Natural killer cell (primary cell): ENCODE measurements around the gene NAA60. TPM values are rescaled to one million over a fixed set of nuclear protein-coding genes. Genes with fewer than 3 reads are reported as not detected.
"Not testable (repeated sequence)": the region's sequence is repeated elsewhere in the genome, so short reads cannot be mapped to it uniquely, and the experiment has no call there.

ENCODE experiments used
- ATAC-seq, 3 donors: fragments of 150-1000 bp in 2 of 3; fragments of 200-7000 bp in 1 of 3; cut with Tn5 transposase; 1 replicate in 1 of 3; 2 replicates in 2 of 3; pipeline ENCODE4 v1.10.0; 2021; ENCODE audit warnings: mild to moderate bottlenecking in 2 of 3, moderate library complexity in 2 of 3
- DNase-seq, 2 donors: peaks; one replicate each; pipeline versions ENCODE4 v3.0.0 to v3.0.0-alpha.2; 2013 to 2021; ENCODE audit warnings: mixed read lengths in 1 of 2
- H3K27ac ChIP-seq: one replicate; pipeline ENCODE4 v1.5.1; 2013; ENCODE audit warnings: mild to moderate bottlenecking, low read length
- H3K27me3 ChIP-seq: one replicate; pipeline ENCODE4 v1.6.1; 2013; ENCODE audit warnings: low read length; ENCODE audit not compliant: control insufficient read depth, insufficient read depth
- H3K36me3 ChIP-seq: one replicate; pipeline ENCODE4 v1.6.1; 2013; ENCODE audit warnings: low read length; ENCODE audit not compliant: control insufficient read depth, insufficient read depth
- H3K4me1 ChIP-seq: one replicate; pipeline ENCODE4 v1.6.1; 2013; ENCODE audit warnings: low read length; ENCODE audit not compliant: control insufficient read depth, insufficient read depth
- H3K4me3 ChIP-seq: one replicate; pipeline ENCODE4 v1.5.1; 2013; ENCODE audit warnings: low read length
- H3K9me3 ChIP-seq: one replicate; pipeline ENCODE4 v1.6.1; 2013; ENCODE audit warnings: low read length; ENCODE audit not compliant: control insufficient read depth, insufficient read depth
- H3K27ac Mint-ChIP-seq, 2 donors: one replicate each; pipeline ENCODE4 v1.8.0; 2022; ENCODE audit warnings: mild to moderate bottlenecking in 2 of 2, mixed read lengths in 2 of 2, moderate library complexity in 1 of 2
- H3K27me3 Mint-ChIP-seq, 2 donors: one replicate each; pipeline ENCODE4 v1.8.0; 2022; ENCODE audit warnings: low read depth in 2 of 2, mixed read lengths in 2 of 2
- H3K36me3 Mint-ChIP-seq: one replicate; pipeline ENCODE4 v1.8.0; 2022; ENCODE audit warnings: mixed read lengths
- H3K4me1 Mint-ChIP-seq, 2 donors: one replicate each; pipeline ENCODE4 v1.8.0; 2022; ENCODE audit warnings: mixed read lengths in 2 of 2
- H3K4me3 Mint-ChIP-seq: one replicate; pipeline ENCODE4 v1.8.0; 2022; ENCODE audit warnings: mild to moderate bottlenecking, moderate library complexity, mixed read lengths
- H3K9me3 Mint-ChIP-seq, 2 donors: one replicate each; pipeline ENCODE4 v1.8.0; 2022; ENCODE audit warnings: mixed read lengths in 2 of 2
- WGBS: methylation state at CpG from one replicate; pipeline ENCODE4 v1.1.7; 2013; ENCODE audit warnings: missing lambda C conversion rate; ENCODE audit not compliant: insufficient coverage; 5-methylcytosine and 5-hydroxymethylcytosine counted together
- intact Hi-C: fragments of 100-400 bp; cut with micrococcal nuclease; formaldehyde crosslinking; loops from one replicate; pipeline ENCODE4 v1.14.2; 2022
- total RNA-seq, 4 donors: library from RNA; stranded (reverse); fragments of 120-200 nt in 1 of 4; gene quantifications; one replicate each; pipeline versions ENCODE4 v1.2.3 to v1.2.4, GENCODE V29; 2013 to 2022
- TF ChIP-seq, protein P1 (sequence below): fragments of 200-600 bp; IDR thresholded peaks from one replicate; pipeline ENCODE4 v1.8.0; 2022; ENCODE audit warnings: antibody characterized with exemption

The NAA60 gene
- total RNA-seq, 3 donors from 2014 or later (not counting 1 experiment from before 2014, with no cell fraction given), result 45.1 to 69.0 (median 58.9) TPM

DNA sequence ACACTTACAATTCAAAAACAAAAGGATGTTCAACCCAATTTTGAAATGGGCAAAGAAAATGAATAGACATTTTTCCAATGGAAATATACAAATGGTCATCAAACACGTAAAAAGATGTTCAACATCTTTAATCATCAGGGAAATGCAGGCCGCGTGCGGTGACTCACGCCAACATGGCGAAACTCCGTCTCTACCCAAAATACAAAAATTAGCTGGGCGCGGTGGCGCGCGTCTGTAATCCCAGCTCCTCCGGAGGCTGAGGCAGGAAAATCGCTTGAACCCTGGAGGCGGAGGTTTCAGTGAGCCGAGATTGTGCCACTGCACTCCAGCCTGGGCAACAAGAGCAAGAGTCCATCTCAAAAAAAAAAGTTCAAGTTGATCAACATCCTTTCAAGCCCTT is 55.5 kb downstream of the NAA60 start:
- Mint-ChIP-seq H3K9me3 (no peaks in the 10 kb centered on the region), H3K4me1 (peaks cover 25 to 38% of the 10 kb centered on the region in 2 donors), H3K36me3 (no peaks in the 10 kb centered on the region), H3K27me3 (no peaks in the 10 kb centered on the region), H3K27ac (peak overlapping the region; percentile 87 to 92), H3K4me3 (no peak overlapping the region)
- no peak for DNase-seq
- intact Hi-C loops, result no loop called here
- Histone ChIP-seq H3K4me3 (no peak overlapping the region), H3K27me3 (no peaks in the 10 kb centered on the region), H3K36me3 (no peaks in the 10 kb centered on the region), H3K27ac (no peak overlapping the region), H3K9me3 (no peaks in the 10 kb centered on the region), H3K4me1 (peaks cover 40% of the 10 kb centered on the region)
- ATAC-seq, result no peak
- WGBS, result 98% methylated on average over 16 of the region's 16 CpGs
- TF ChIP-seq, protein P1, sequence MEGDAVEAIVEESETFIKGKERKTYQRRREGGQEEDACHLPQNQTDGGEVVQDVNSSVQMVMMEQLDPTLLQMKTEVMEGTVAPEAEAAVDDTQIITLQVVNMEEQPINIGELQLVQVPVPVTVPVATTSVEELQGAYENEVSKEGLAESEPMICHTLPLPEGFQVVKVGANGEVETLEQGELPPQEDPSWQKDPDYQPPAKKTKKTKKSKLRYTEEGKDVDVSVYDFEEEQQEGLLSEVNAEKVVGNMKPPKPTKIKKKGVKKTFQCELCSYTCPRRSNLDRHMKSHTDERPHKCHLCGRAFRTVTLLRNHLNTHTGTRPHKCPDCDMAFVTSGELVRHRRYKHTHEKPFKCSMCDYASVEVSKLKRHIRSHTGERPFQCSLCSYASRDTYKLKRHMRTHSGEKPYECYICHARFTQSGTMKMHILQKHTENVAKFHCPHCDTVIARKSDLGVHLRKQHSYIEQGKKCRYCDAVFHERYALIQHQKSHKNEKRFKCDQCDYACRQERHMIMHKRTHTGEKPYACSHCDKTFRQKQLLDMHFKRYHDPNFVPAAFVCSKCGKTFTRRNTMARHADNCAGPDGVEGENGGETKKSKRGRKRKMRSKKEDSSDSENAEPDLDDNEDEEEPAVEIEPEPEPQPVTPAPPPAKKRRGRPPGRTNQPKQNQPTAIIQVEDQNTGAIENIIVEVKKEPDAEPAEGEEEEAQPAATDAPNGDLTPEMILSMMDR, result no peak

GRCh38 chr16:3501412-3501761 is 57.9 kb downstream of the NAA60 start:
- Histone ChIP-seq H3K27ac (peak overlapping the region; percentile 33), H3K4me3 (peak overlapping the region; percentile 62), H3K4me1 (peaks cover 40% of the 10 kb centered on the region)
- peaks cover 25 to 38% of the 10 kb centered on the region in 2 donors for H3K4me1 Mint-ChIP-seq
- not testable (repeated sequence) for H3K36me3 ChIP-seq, H3K27me3 Mint-ChIP-seq, H3K27me3 ChIP-seq, H3K9me3 ChIP-seq, DNase-seq, H3K36me3 Mint-ChIP-seq, ATAC-seq, H3K9me3 Mint-ChIP-seq
- peak overlapping the region; percentile 87 to 92 for H3K27ac Mint-ChIP-seq
- intact Hi-C loops, result loop anchor here (2.0 kb wide), 1 partner anchor 319 kb away; no protein-coding TSS in a partner anchor
- peak overlapping the region; percentile 86 for H3K4me3 Mint-ChIP-seq
- WGBS, result 31% methylated on average over 24 of the region's 24 CpGs

GRCh38 chr16:3501783-3502400 is 58.4 kb downstream of the NAA60 start:
- Histone ChIP-seq H3K4me1 (peaks cover 40% of the 10 kb centered on the region), H3K27ac (no peak overlapping the region), H3K9me3 (no peaks in the 10 kb centered on the region), H3K27me3 (no peaks in the 10 kb centered on the region), H3K4me3 (no peak overlapping the region), H3K36me3 (peaks cover 2% of the 10 kb centered on the region)
- DNase-seq (no peak), ATAC-seq (no peak)
- peaks cover 25 to 38% of the 10 kb centered on the region in 2 donors for H3K4me1 Mint-ChIP-seq
- H3K36me3 Mint-ChIP-seq, result no peaks in the 10 kb centered on the region
- peak overlapping the region; percentile 86 for H3K4me3 Mint-ChIP-seq
- peak overlapping the region; percentile 87 to 92 for H3K27ac Mint-ChIP-seq
- H3K27me3 Mint-ChIP-seq, result no peaks in the 10 kb centered on the region
- H3K9me3 Mint-ChIP-seq, result no peaks in the 10 kb centered on the region
- intact Hi-C loops, result loop anchor here (2.0 kb wide), 1 partner anchor 319 kb away; no protein-coding TSS in a partner anchor
- TF ChIP-seq, protein P1, result no peak
- 91% methylated on average over 22 of the region's 22 CpGs for whole genome bisulfite sequencing

GRCh38 chr16:3503523-3503922 is 60.0 kb downstream of the NAA60 start:
- intact Hi-C loops, result no loop called here

More at GRCh38 chr16:3503523-3503922, 60.0 kb downstream of the NAA60 start:
- Histone ChIP-seq H3K9me3 (no peaks in the 10 kb centered on the region), H3K27me3 (no peaks in the 10 kb centered on the region), H3K4me3 (no peak overlapping the region), H3K36me3 (peaks cover 2% of the 10 kb centered on the region), H3K4me1 (peaks cover 40% of the 10 kb centered on the region), H3K27ac (peak overlapping the region; percentile 0)
- Mint-ChIP-seq H3K4me3 (peak overlapping the region; percentile 31), H3K4me1 (peaks cover 25 to 40% of the 10 kb centered on the region in 2 donors), H3K27ac (peak overlapping the region; percentile 45 to 67), H3K9me3 (no peaks in the 10 kb centered on the region), H3K36me3 (no peaks in the 10 kb centered on the region), H3K27me3 (no peaks in the 10 kb centered on the region)
- TF ChIP-seq, protein P1, result no peak
- ATAC-seq (no peak), DNase-seq (peak in 1 of 2 donors; percentile 66)
- 22% methylated on average over 6 of the region's 6 CpGs for WGBS
